Amniotic stem cell (primary cell): Measurements from ENCODE around the gene EGLN3.
"Not testable (repeated sequence)": the region's sequence is repeated elsewhere in the genome, so short reads cannot be mapped to it uniquely, and the experiment has no call there.

Experiments used
- DNase-seq: peaks from one replicate; lab custom pipeline; 2025; lab: John Stamatoyannopoulos, UW

The EGLN3 gene

GRCh38 chr14:33934938-33935337 lies 15.9 kb downstream of the EGLN3 start:
- DNase-seq, result no peak

GRCh38 chr14:33934043-33934750 lies 16.7 kb downstream of the EGLN3 start:
- no peak for DNase-seq

GRCh38 chr14:33933386-33933933 lies 17.4 kb downstream of the EGLN3 start:
- DNase-seq, result no peak

GRCh38 chr14:33932576-33933345 lies 18.1 kb downstream of the EGLN3 start:
- no peak for DNase-seq

- DNase-seq, result no peak
Measured at GRCh38 chr14:33932033-33932432, 18.8 kb downstream of the EGLN3 start.

GRCh38 chr14:33931461-33931860 lies 19.4 kb downstream of the EGLN3 start:
- DNase-seq, result no peak

GRCh38 chr14:33930439-33930838 lies 20.4 kb downstream of the EGLN3 start:
- no peak for DNase-seq

- DNase-seq, result no peak
Measured at GRCh38 chr14:33929799-33930408, 21.0 kb downstream of the EGLN3 start.

- no peak for DNase-seq
Measured at GRCh38 chr14:33928895-33929294, 22.0 kb downstream of the EGLN3 start.

- DNase-seq, result no peak
Measured at GRCh38 chr14:33927944-33928343, 22.9 kb downstream of the EGLN3 start.

- DNase-seq, result not testable (repeated sequence)
Measured at GRCh38 chr14:33926967-33927366, 23.9 kb downstream of the EGLN3 start.

- DNase-seq, result no peak
Measured at GRCh38 chr14:33925946-33926345, 24.9 kb downstream of the EGLN3 start.

- no peak for DNase-seq
Measured at GRCh38 chr14:33925235-33925634, 25.6 kb downstream of the EGLN3 start.

- no peak for DNase-seq
Measured at GRCh38 chr14:33924566-33925100, 26.2 kb downstream of the EGLN3 start.

GRCh38 chr14:33922125-33922524 lies 28.7 kb downstream of the EGLN3 start:
- no peak for DNase-seq

- DNase-seq, result no peak
Measured at GRCh38 chr14:33918256-33918655, 32.6 kb downstream of the EGLN3 start.

GRCh38 chr14:33917661-33918060 lies 33.2 kb downstream of the EGLN3 start:
- DNase-seq, result no peak

GRCh38 chr14:33916663-33917565 lies 34.0 kb downstream of the EGLN3 start:
- no peak for DNase-seq

GRCh38 chr14:33915682-33916081 lies 35.2 kb downstream of the EGLN3 start:
- DNase-seq, result no peak

GRCh38 chr14:33914676-33915516 lies 36.0 kb downstream of the EGLN3 start:
- DNase-seq, result no peak

GRCh38 chr14:33911046-33911445 lies 39.8 kb downstream of the EGLN3 start:
- DNase-seq, result no peak
